Upper lobe of left lung (tissue), 6 donors: ENCODE data around the gene BLACAT1. TPM values are rescaled to one million over a fixed set of nuclear protein-coding genes. Genes with fewer than 3 reads are reported as not detected.
"Not testable (repeated sequence)": the region's sequence is repeated elsewhere in the genome, so short reads cannot be mapped to it uniquely, and the experiment has no call there.

Source experiments
- ATAC-seq, 2 donors: fragments of 200-7000 bp; cut with Tn5 transposase; one replicate each; pipeline ENCODE4 v1.9.1; 2022; ENCODE audit warnings: mild to moderate bottlenecking in 2 of 2, moderate library complexity in 2 of 2; ENCODE audit not compliant: low FRiP score in 2 of 2
- DNase-seq, 2 donors: peaks; one replicate each; pipeline ENCODE4 v3.0.0-alpha.2; 2019 to 2020
- H3K27ac ChIP-seq, 4 donors: fragments of 200-600 bp; sonication (generic); one replicate each; pipeline ENCODE4 v1.5.1; 2016 to 2019
- H3K27me3 ChIP-seq, 4 donors: fragments of 200-600 bp; sonication (generic); one replicate each; pipeline ENCODE4 v1.5.1; 2017 to 2019
- H3K36me3 ChIP-seq, 4 donors: fragments of 200-600 bp; sonication (generic); one replicate each; pipeline ENCODE4 v1.5.1; 2016 to 2019
- H3K4me1 ChIP-seq, 4 donors: fragments of 200-600 bp; sonication (generic); one replicate each; pipeline ENCODE4 v1.5.1; 2018 to 2019
- H3K4me3 ChIP-seq, 4 donors: fragments of 200-600 bp; sonication (generic); one replicate each; pipeline ENCODE4 v1.5.1; 2017 to 2019; ENCODE audit warnings: mild to moderate bottlenecking in 2 of 4, moderate library complexity in 1 of 4
- H3K9me3 ChIP-seq, 4 donors: fragments of 200-600 bp; sonication (generic); one replicate each; pipeline ENCODE4 v1.5.1; 2018 to 2019
- EP300 ChIP-seq, 4 donors: sonication (generic); formaldehyde crosslinking; IDR thresholded peaks; one replicate each; pipeline ENCODE4 v1.5.1; 2017; ENCODE audit warnings: antibody characterized with exemption in 4 of 4, control low read depth in 2 of 4
- POLR2A ChIP-seq, 4 donors: fragments of 450-650 bp; IDR thresholded peaks; one replicate each; pipeline ENCODE4 v1.5.1; 2016 to 2017; ENCODE audit warnings: antibody characterized with exemption in 4 of 4, mild to moderate bottlenecking in 2 of 4
- POLR2AphosphoS5 ChIP-seq, 2 donors: sonication (generic); formaldehyde crosslinking; IDR thresholded peaks; one replicate each; pipeline ENCODE4 v1.5.1; 2017; ENCODE audit warnings: antibody characterized with exemption in 2 of 2
- WGBS, 2 donors: methylation state at CpG; one replicate each; pipeline ENCODE4 v1.1.5; 2017 to 2018; 5-methylcytosine and 5-hydroxymethylcytosine counted together
- total RNA-seq, 6 donors: library from RNA; depleted of rRNA in 4 of 6; stranded (reverse); fragments of >200 nt in 4 of 6; gene quantifications; one replicate each; pipeline versions ENCODE4 v1.1.0 to v1.2.1, GENCODE V29; 2016 to 2021
- TF ChIP-seq, protein P1 (sequence below), 6 experiments: fragments of 450-650 bp in 4 of 6; fragments of 200-600 bp in 2 of 6; sonication (generic) in 2 of 6; IDR thresholded peaks; one replicate each; pipeline ENCODE4 v1.5.1; 2016 to 2019; ENCODE audit warnings: antibody characterized with exemption in 6 of 6
- donor health status: DM: no; HTN: no; CAD: no; lungs with moderate emphysema.
- donor health status: DM: no; HTN: yes; CAD: no; lungs with severe emphysema.

BLACAT1 gene
- total RNA-seq, 6 donors from 2014 or later = 0.40 to 4.2 (median 1.1) TPM

DNA sequence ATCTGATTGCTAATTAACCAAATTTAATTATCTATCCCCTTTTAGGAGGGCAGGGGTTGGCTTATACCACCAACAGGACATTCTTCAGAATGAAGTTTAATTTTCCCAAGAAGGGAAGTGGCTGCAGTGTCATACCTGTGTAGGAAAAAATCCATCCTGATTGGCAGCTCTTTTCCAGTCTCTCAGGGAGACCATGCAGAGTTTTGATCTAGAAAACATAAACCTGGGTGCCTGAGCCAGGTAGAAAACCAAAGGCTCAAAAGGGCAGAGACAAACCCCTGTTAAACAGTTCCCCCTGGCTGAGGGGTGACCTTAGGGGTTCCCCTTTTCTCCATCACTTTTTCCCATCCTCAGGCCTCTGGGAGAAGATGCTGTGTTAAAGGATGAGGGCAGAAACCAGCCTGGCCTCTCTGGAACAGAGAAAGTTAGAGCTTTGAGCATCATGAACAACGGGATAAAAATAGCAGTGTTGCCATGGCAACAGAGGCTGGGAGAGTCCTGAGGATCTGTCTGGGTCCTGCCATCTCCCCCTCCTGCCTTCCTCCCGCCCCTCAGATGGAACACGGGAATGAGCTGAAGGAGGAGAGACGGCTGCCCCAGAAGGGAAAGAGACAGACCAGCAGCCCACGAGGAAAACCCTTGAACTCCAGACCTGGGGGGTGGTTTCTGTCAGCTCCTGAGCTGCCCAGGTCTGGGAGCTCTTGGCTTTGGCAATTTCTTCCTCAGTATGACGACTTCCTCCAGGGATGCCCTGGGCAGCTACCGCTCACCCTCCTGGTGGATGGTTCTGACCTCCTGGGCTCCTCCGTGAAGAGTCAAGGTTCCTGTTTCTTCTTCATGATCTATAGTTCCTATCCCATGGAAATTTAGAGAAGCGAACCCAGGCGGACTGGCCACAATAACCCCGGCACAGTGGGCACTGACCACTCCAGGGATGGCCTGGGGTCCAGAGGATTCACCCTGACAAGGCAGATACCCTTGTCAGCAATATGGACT lies 20.0 kb downstream of the BLACAT1 start:
- no peak for ATAC-seq
- no peak overlapping the region for H3K4me3 ChIP-seq
- no peaks in the 10 kb centered on the region for H3K27me3 ChIP-seq
- peak in 1 of 2 donors; percentile 14 for DNase-seq
- WGBS, 2 donors = 64 to 73% methylated on average over 11 of the region's 11 CpGs
- no peaks in the 10 kb centered on the region for H3K36me3 ChIP-seq
- H3K9me3 ChIP-seq = no peaks in the 10 kb centered on the region
- TF ChIP-seq, protein P1, sequence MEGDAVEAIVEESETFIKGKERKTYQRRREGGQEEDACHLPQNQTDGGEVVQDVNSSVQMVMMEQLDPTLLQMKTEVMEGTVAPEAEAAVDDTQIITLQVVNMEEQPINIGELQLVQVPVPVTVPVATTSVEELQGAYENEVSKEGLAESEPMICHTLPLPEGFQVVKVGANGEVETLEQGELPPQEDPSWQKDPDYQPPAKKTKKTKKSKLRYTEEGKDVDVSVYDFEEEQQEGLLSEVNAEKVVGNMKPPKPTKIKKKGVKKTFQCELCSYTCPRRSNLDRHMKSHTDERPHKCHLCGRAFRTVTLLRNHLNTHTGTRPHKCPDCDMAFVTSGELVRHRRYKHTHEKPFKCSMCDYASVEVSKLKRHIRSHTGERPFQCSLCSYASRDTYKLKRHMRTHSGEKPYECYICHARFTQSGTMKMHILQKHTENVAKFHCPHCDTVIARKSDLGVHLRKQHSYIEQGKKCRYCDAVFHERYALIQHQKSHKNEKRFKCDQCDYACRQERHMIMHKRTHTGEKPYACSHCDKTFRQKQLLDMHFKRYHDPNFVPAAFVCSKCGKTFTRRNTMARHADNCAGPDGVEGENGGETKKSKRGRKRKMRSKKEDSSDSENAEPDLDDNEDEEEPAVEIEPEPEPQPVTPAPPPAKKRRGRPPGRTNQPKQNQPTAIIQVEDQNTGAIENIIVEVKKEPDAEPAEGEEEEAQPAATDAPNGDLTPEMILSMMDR (IDR thresholded peaks at IDR 0.05) = no peak
- TF ChIP-seq POLR2AphosphoS5 (IDR thresholded peaks at IDR 0.05) (no peak), POLR2A (IDR thresholded peaks at IDR 0.05) (no peak), EP300 (IDR thresholded peaks at IDR 0.05) (no peak)
- H3K27ac ChIP-seq = no peak overlapping the region
- peaks cover 24 to 31% (median 26%) of the 10 kb centered on the region in 4 donors for H3K4me1 ChIP-seq

DNA sequence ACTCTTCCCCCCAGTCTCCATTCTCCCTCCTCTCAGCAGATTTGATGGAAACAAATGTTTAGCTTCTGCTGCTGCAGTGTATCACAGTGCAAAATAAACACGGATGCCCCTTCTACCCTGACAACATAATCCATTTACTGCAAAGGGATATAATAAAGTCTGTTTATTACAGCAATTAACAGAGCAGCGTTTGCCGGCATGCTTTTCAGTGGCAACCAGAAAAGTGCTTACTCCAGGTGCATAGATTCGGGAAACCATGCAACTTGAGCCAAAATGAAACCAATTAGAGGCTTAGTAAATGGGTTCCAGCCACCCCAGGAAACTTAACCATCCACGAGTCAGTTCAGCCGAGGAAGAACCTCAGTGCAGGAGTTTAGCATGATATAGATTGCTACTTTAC lies 21.1 kb downstream of the BLACAT1 start:
- TF ChIP-seq EP300 (IDR thresholded peaks at IDR 0.05) (no peak), POLR2A (IDR thresholded peaks at IDR 0.05) (no peak), POLR2AphosphoS5 (IDR thresholded peaks at IDR 0.05) (no peak)
- TF ChIP-seq, protein P1 (IDR thresholded peaks at IDR 0.05) = no peak

DNA sequence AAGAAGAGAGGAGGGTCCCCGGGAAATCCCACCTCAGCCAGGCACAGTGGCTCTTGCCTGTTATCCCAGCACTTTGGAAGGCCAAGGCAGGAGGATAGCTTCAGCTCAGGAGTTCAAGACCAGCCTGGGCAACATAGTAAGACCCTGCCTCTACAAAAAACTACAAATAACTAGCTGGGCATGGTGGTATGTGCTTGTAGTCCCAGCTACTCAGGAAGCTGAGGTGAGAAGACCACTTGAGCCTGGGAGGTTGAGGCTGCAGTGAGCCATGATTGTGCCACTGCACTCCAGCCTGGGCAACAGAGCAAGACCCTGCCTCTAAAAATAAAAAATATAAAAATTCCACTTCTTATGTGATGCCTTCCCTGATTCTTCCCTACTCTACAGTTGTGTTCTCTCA lies 23.2 kb downstream of the BLACAT1 start:
- H3K4me1 ChIP-seq, H3K4me3 ChIP-seq, H3K36me3 ChIP-seq, H3K9me3 ChIP-seq, ATAC-seq, H3K27ac ChIP-seq, H3K27me3 ChIP-seq: not testable (repeated sequence)
- WGBS, 2 donors = 80 to 92% methylated on average over 1 of the region's 1 CpG
- peak in 1 of 2 donors; percentile 13 for DNase-seq

More for the DNA sequence above, 21.1 kb downstream of the BLACAT1 start:
- no peaks in the 10 kb centered on the region for H3K9me3 ChIP-seq
- ATAC-seq (no peak), DNase-seq (no peak)
- WGBS, 2 donors = 81 to 83% methylated on average over 6 of the region's 6 CpGs
- peaks cover 13 to 26% (median 22%) of the 10 kb centered on the region in 4 donors for H3K4me1 ChIP-seq
- H3K4me3 ChIP-seq = no peak overlapping the region
- H3K27me3 ChIP-seq = no peaks in the 10 kb centered on the region
- no peaks in the 10 kb centered on the region for H3K36me3 ChIP-seq
- H3K27ac ChIP-seq = no peak overlapping the region

DNA sequence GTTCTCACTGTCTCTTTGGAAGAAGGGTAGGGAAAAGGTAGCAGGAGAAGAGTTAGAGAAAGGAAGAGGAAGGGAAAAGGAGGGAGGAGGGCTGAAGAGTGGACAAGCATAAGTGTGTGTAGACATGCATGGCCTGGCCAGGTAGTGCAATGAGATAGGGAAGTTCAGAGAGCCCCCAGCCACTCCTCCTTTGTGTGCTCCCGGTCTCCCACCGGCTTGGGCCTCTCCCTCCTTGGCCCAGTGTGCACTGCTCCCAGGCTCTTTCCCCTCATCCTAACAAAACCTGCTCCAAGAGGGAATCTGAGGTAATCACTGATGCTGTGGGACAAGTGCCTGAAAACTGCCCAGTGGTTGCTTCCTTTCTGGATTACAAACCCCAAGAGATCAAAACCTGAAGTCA lies 23.7 kb downstream of the BLACAT1 start:
- H3K27me3 ChIP-seq = no peaks in the 10 kb centered on the region
- TF ChIP-seq, protein P1 (IDR thresholded peaks at IDR 0.05) = no peak
- TF ChIP-seq POLR2AphosphoS5 (IDR thresholded peaks at IDR 0.05) (no peak), EP300 (IDR thresholded peaks at IDR 0.05) (no peak), POLR2A (IDR thresholded peaks at IDR 0.05) (no peak)
- no peak overlapping the region for H3K27ac ChIP-seq
- no peaks in the 10 kb centered on the region for H3K9me3 ChIP-seq
- DNase-seq (peak in 1 of 2 donors; percentile 15), ATAC-seq (no peak)
- 74 to 75% methylated on average over 2 of the region's 2 CpGs for WGBS, 2 donors
- H3K4me3 ChIP-seq = no peak overlapping the region
- peaks cover 0 to 9% (median 8%) of the 10 kb centered on the region in 4 donors for H3K4me1 ChIP-seq
- no peaks in the 10 kb centered on the region for H3K36me3 ChIP-seq

DNA sequence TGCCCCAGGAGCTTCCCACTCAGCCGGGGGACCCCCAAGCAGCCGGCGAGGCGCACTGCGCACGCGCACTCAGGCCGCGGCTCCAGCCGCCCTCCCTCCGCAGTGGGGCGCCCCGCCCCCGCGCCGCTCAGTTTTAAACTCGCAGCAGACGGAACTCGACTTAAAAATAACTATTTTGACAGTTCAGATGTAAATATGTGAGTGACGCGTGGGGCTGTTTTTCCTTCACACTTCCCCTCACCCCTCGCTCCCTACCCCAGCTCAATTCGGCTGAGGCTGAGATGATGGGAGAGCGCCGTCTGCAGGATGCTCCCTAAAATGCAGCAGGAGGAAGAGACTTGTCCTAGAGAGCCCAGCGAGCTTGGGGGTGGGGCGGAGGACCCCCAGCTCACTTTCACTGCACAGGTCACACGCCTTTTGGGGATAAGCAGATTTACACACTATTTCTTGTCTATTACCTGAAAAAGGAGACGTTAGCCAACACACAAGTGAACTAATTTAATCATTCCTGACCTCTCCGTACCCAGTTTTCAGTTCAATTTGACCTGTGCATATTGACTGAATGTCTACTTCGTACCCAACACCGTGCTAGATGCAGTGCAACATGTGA lies 25.0 kb downstream of the BLACAT1 start:
- H3K27me3 ChIP-seq = no peaks in the 10 kb centered on the region
- H3K4me1 ChIP-seq = peaks cover 0 to 9% (median 8%) of the 10 kb centered on the region in 4 donors
- H3K9me3 ChIP-seq = no peaks in the 10 kb centered on the region
- H3K27ac ChIP-seq = no peak overlapping the region
- DNase-seq (peak; percentile 43 to 93), ATAC-seq (peak in 1 of 2 donors; percentile 76)
- WGBS, 2 donors = 6 to 13% methylated on average over 21 to 29 of the region's 32 CpGs
- H3K4me3 ChIP-seq = peak overlapping the region; percentile 3 to 53 (median 36)
- TF ChIP-seq, protein P1 (IDR thresholded peaks at IDR 0.05) = peak; percentile 51 to 78 (median 76)
- TF ChIP-seq POLR2A (IDR thresholded peaks at IDR 0.05) = no peak
- no peaks in the 10 kb centered on the region for H3K36me3 ChIP-seq
